IPS-NIHi11 (cell line): Measurements from ENCODE around the gene WDPCP.
"Not testable (repeated sequence)": the region's sequence is repeated elsewhere in the genome, so short reads cannot be mapped to it uniquely, and the experiment has no call there.

Experiments
- DNase-seq: peaks from one replicate; pipeline ENCODE4 v3.0.0; 2012; ENCODE audit warnings: mixed read lengths, low spot score

WDPCP gene

GRCh38 chr2:63539416-63540162, 48.7 kb downstream of the WDPCP start:
- no peak for DNase-seq

DNA sequence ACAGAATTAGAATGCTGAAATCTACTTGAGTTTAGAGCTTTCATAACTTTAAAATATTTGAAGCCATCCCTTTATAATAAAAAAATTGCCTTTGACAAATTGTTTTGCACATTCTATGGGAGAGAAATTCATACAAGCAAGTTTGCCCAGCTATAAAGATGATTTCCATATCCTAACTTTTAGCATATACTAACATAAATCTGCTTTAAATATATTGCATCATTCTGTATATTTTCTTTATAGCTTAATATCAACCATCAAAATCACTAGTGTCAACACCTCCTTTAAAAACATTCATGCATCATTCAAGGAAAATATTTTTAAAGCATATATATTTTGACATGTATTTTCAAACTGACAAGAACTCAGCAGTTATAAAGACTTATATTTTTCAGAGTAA, 49.9 kb downstream of the WDPCP start:
- DNase-seq = no peak

- DNase-seq = no peak
Observed at GRCh38 chr2:63537306-63537705, 51.0 kb downstream of the WDPCP start.

DNA sequence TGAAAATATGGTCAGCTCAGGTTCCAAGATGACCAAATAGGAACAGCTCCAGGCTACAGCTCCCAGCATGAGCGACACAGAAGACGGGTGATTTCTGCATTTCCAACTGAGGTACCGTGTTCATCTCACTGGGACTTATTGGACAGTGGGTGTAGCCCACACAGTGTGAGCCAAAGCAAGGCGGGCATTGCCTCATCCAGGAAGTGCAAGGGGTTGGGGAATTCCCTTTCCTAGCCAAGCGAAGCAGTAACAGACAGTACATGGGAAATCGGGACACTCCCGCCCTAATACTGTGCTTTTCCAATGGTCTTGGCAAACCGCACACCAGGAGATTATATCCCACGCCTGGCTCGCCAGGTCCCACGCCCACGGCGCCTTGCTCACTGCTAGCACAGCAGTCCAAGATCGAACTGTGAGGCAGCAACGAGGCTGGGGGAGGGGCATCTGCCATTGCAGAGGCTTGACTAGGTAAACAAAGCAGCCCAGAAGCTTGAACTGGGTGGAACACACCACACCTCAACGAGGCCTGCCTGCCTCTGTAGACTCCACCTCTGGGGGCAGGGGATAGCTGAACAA, 57.5 kb downstream of the WDPCP start:
- no peak for DNase-seq

- no peak for DNase-seq
Observed at GRCh38 chr2:63525905-63526304, 62.4 kb downstream of the WDPCP start.

DNA sequence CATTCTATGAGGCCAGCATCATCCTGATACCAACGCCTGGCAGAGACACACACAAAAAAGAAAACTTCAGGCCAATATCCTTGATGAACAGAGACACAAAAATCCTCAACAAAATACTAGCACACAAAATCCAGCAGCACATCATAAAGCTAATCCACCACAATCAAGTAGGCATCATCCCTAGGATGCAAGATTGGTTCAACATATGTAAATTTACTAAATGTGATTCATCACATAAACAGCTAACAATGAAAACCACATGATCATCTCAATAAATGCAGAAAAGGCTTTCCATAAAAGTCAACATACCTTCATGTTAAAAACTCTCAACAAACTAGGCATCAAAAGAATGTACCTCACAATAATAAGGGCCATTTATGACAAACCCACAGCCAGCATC, 65.3 kb downstream of the WDPCP start:
- DNase-seq = no peak

- DNase-seq = no peak
Observed at GRCh38 chr2:63520793-63521192, 67.5 kb downstream of the WDPCP start.

DNA sequence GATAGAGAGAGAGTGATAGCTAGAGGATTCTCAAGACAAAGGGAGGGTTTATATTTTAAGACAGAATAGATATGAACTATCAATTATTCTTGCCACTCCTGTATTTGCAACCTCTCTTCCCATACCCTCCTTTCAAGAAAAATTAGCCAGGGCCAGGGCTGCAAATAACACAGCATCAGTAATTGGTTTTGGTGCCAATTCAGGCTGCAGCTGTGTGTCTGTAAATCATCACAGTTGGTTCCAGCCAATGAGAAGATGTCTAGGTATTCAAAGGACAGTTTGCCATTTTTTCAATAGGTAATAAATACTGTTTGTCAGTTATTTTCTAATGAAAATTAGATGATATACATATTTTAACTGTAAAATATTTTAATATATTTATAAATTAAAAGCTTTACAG, 73.5 kb downstream of the WDPCP start:
- no peak for DNase-seq

- DNase-seq = no peak
Observed at GRCh38 chr2:63514237-63514716, 74.0 kb downstream of the WDPCP start.

GRCh38 chr2:63506320-63506719, 82.0 kb downstream of the WDPCP start:
- DNase-seq = no peak

DNA sequence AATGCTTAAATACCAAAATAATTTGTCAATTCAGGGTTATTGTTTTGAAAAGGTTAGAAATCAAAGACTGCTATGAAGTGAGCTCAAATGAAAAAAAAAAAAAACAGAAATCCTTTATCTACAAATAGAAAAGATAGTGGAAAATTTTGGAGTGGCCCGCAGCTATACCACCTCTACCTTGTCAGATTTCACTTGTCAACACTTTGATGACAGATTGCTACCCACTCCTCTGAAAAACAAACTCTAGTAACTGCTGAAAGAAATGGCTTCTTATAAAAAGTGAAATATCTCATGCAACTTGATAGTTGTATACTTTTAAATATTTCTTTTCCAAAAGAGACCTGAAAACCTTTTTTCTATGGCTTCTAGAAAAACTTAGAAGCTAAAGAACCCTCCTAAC, 84.5 kb downstream of the WDPCP start:
- DNase-seq = no peak

GRCh38 chr2:63500398-63500797, 87.9 kb downstream of the WDPCP start:
- no peak for DNase-seq

DNA sequence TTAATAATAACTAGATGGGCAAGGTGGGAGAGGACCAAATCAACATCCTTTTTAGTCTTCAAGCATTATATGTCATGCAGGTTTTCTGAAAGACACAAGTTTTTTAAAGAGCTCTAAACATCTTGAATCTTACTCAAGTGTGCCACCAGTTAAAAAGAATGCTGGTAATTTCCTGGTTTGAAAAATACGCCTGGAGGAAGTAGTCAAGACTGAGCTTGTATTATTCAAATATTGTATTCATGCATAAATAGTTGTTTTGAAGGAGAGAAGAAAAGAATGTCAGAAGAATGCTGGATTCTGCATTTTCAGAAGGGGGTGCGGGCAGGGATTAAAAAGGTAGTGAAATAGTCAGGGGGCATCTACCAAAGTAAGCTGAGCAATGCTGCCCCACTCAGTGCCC, 90.7 kb downstream of the WDPCP start:
- no peak for DNase-seq

DNA sequence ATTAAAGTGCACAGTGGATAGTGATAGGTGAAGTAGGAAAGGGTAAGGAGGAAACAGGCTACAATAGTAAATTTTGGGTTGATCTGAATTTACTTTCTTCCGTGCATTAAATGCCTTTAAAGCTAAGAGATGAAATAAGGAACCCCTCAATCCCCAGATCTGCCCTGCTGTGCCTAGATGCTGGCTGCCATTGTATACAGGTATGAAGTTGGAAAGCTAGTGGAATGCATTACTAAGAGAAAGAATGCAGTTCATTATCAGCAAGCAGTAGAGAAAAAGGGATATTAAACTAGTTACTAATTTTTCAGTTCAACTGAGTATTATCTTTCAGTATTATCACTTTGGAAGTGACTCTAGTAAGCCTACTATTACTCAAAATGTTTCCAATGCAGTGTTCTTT, 93.3 kb downstream of the WDPCP start:
- DNase-seq = no peak

- no peak for DNase-seq
Observed at GRCh38 chr2:63494100-63494499, 94.2 kb downstream of the WDPCP start.

DNA sequence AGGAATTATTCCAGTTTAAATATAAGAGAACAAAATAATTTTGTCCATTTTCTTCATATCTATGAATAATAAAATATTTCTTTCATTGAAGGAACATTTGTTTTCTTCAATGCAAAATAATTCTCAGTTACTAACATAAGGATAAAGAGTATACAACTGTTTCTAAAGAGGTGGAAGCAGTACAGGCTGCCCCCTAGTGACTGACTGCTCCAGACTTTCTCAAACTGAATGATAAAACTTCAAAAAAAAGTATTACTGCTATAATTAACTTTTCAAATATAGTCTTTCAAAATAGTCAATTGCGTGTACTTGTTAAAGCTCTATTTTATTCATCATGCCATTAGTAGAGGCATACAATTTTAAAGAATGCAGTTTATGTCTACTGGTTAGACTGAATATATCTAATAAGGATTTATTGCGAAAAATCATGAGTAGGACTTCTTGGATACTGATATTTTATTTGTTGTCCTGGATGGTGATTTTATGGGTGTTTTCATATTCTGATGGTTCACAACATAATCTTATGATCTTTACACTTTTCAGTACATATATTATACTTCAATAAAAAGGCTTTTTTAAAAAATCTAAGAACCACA, 100.1 kb downstream of the WDPCP start:
- DNase-seq = peak; percentile 39

DNA sequence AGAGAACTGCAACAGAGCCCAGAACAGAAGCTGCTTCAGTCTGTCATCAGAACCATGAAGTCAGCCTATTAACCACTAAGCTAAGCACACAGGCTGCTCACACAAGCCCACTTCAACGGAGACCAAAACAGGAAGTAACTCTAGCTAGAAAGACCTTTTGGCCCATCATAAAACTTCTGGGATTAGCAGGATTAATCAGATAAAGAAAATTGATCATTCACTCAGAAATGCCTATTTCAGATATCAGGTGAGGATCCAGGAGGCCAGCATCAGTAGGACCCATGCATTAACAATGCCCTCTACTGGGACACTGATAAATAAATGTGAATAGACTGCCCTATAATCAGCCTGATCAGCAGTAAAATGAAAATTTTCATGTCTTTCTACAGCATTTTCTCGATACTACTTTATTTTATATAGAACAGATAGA, 101.4 kb downstream of the WDPCP start:
- no peak for DNase-seq

DNA sequence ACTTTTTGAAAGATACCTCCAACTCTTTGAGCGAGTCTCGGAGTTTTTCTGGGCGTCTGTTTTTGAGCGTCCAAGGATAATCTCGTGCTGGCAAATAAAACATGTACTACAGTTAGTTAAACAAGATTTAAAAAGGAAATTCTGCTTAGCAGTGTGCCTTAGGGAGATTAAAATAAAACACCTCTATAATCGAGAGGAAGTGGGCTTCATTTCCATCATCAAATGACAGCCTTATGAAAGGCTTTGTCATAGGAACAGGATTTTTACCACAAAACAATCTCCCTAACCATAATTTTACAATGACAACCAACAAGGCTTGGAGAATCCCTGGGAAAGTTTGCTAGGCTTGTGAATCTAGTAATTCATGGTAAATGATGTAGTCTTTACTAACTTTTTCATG, 103.4 kb downstream of the WDPCP start:
- no peak for DNase-seq

DNA sequence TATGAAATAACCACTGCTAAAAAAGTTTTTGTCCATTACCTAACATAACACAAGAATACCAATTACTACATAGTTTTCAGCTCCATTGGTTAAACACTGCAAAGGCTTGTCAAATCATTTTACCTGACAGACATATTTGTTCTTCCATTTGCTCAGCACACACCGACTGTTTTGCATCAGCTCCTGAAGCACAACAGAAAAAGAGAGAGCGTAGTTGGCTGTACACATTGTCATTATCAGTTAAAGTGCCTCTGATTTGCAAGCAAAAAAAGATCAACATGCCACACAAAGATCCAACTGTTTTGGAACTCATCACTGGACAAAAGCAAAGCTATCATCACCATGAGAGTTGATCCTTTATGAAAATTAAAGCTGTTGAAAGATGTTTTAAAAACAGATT, 103.8 kb downstream of the WDPCP start:
- DNase-seq = no peak

DNA sequence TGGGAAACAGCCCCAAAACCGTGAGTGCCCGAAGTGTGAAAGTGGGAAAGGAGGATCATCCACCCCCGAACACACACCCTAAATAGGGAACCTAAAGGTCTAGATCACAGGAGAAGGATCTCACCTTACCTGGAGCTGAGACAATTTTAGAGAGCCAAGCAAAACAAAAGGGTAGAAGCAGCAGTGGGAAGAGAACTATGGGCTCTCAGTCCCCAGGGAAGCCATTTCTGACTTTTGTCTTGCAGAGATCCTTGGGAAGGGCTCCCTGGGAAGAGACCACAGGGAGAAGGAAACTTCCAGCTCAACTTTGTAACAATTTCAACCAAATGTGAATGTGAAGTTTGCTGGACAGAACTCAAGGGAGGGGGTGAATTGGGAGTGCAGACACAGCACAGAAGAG, 110.6 kb downstream of the WDPCP start:
- DNase-seq = no peak

DNA sequence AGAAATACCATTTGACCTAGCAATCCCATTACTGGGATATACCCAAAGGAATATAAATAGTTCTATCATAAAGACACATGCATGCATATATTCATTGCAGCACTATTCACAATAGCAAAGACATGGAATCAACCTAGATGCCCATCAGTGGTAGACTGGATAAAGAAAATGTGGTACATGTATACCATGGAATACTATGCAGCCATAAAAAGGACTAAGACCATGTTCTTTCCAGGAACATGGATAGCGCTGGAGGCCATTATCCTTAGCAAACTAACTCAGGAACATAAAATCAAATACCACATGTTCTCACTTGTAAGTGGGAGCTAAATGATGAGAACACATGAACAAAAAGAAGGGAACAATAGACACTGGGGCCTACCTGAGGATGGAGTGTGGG, 119.0 kb downstream of the WDPCP start:
- DNase-seq = not testable (repeated sequence)

GRCh38 chr2:63465633-63466032, 122.6 kb downstream of the WDPCP start:
- DNase-seq = no peak

GRCh38 chr2:63463142-63463541, 125.1 kb downstream of the WDPCP start:
- no peak for DNase-seq

GRCh38 chr2:63446658-63447057, 141.6 kb downstream of the WDPCP start:
- no peak for DNase-seq
